ENCODE results near the gene PDE11A. TPM values are rescaled to one million over a fixed set of nuclear protein-coding genes. Genes with fewer than 3 reads are reported as not detected.

The PDE11A gene
- total and polyA plus RNA-seq, 2 of the 8 experiments (the other 6 are each of a cell fraction or from before 2014, with no cell fraction given) = 0.19 to 0.23 TPM

- Histone ChIP-seq H3K4me1 (replicated peaks in 1 of 4; ENCODE audit: control insufficient read depth in 3 of 4, insufficient read depth in 4 of 4, low read length in 3 of 4) (peaks cover 2 to 11% (median 4%) of the 10 kb centered on the region in 4 experiments; a peak in 6 of 7 replicates), H3K27me3 (replicated peaks in 1 of 4; ENCODE audit: control insufficient read depth in 3 of 4, extremely low read depth in 1 of 4, insufficient read depth in 3 of 4, low read length in 3 of 4) (no peaks in the 10 kb centered on the region), H2BK15ac (ENCODE audit: low read length) (no peak overlapping the region), H4K8ac (ENCODE audit: extremely low read depth, insufficient read depth, low read length) (no peak overlapping the region), H3K23me2 (ENCODE audit: low read depth, low read length) (no peaks in the 10 kb centered on the region), H3K9ac (replicated peaks in 1 of 4; ENCODE audit: extremely low read depth in 1 of 4, low read depth in 3 of 4, low read length in 3 of 4) (no peak overlapping the region), H3K4me2 (ENCODE audit: insufficient read depth in 1 of 2, low read depth in 2 of 2, low read length in 2 of 2) (no peak overlapping the region), H2BK12ac (ENCODE audit: low read depth, low read length) (no peak overlapping the region), H2BK120ac (replicated peaks; ENCODE audit: low read depth, low read length) (no peak overlapping the region), H3K14ac (ENCODE audit: insufficient read length) (no peak overlapping the region), H4K91ac (replicated peaks; ENCODE audit: insufficient read length, low read length) (no peak overlapping the region), H2BK5ac (ENCODE audit: low read depth, low read length) (no peak overlapping the region), H4K20me1 (replicated peaks in 1 of 2; ENCODE audit: control insufficient read depth in 1 of 2, insufficient read depth in 2 of 2, low read length in 2 of 2) (no peaks in the 10 kb centered on the region), H2AK5ac (ENCODE audit: low read depth, low read length) (no peak overlapping the region), H3K23ac (ENCODE audit: insufficient read length) (no peak overlapping the region), H3K79me1 (ENCODE audit: low read depth, low read length) (no peaks in the 10 kb centered on the region), H3K4ac (replicated peaks; ENCODE audit: insufficient read length, low read depth, low read length) (no peak overlapping the region), H2AFZ (ENCODE audit: low read length) (0 out of 2 replicates have a peak overlapping the region, but pooled peaks have one; percentile 28), H3K18ac (ENCODE audit: extremely low read depth, low read length) (no peak overlapping the region), H3K79me2 (ENCODE audit: control insufficient read depth in 1 of 2, insufficient read depth in 2 of 2, low read length in 2 of 2) (no peaks in the 10 kb centered on the region), H3K4me3 (ENCODE audit: extremely low read depth in 1 of 4, insufficient read depth in 2 of 4, low read depth in 3 of 4, low read length in 4 of 4) (no peak overlapping the region), H3K36me3 (ENCODE audit: control insufficient read depth in 2 of 4, insufficient read depth in 4 of 4, low read length in 3 of 4) (no peaks in the 10 kb centered on the region), H4K5ac (ENCODE audit: insufficient read length, low read depth, low read length) (no peak overlapping the region), H3K56ac (replicated peaks; ENCODE audit: insufficient read length, low read depth, low read length) (no peak overlapping the region), H3K27ac (ENCODE audit: low read depth, low read length) (no peak overlapping the region), H2BK20ac (ENCODE audit: low read length) (no peak overlapping the region), H3K9me3 (ENCODE audit: insufficient read depth in 2 of 2, low read depth in 1 of 2, low read length in 1 of 2) (no peaks in the 10 kb centered on the region; a peak in 1 of 4 replicates)
- TF ChIP-seq BRCA1 (IDR thresholded peaks at IDR 0.05; ENCODE audit: low read depth, low read length) (no peak), CEBPB (IDR thresholded peaks at IDR 0.05; ENCODE audit: low read depth, low read length) (no peak), NRF1 (IDR thresholded peaks at IDR 0.05; ENCODE audit: low read depth, low read length) (no peak)
- no peak for FAIRE-seq
- ChIA-PET POLR2A (ENCODE audit: partially characterized antibody) (interaction anchor here (1.2 kb wide), 1 partner anchor 15 kb away, joined by 3 read pairs; no protein-coding TSS in a partner anchor), CTCF (ENCODE audit: partially characterized antibody) (interaction anchor here (0.8 to 1.6 kb wide), 4 partner anchors 43 to 124 kb away, joined by 3 to 5 read pairs (median 4); no protein-coding TSS in a partner anchor)
- DNase-seq (ENCODE audit: low read depth in 1 of 2, low spot score in 2 of 2) = no peak
- WGBS, 2 experiments (ENCODE audit: extremely low coverage in 1 of 2, insufficient coverage in 1 of 2, insufficient read length in 1 of 2, insufficient replicate concordance in 2 of 2, low coverage in 1 of 2, low lambda C conversion rate in 2 of 2, missing lambda C conversion rate in 1 of 2) = 96% methylated on average over 3 of the region's 3 CpGs; no CpG with 5 or more reads in 1 of the 2 experiments
Observed at GRCh38 chr2:177599139-177599688, 473.4 kb downstream of the PDE11A start.

Measured in H1 (cell line).